Measurements from ENCODE around the gene TCEAL3. TPM values are rescaled to one million over a fixed set of nuclear protein-coding genes. Genes with fewer than 3 reads are reported as not detected.

Gene TCEAL3
- total RNA-seq, 4 donors from 2014 or later: 18.4 to 21.5 (median 19.5) TPM

GRCh38 chrX:103628386-103629317 lies 20.9 kb downstream of the TCEAL3 start, which contains the start of gene TCEAL1:
Gene TCEAL1 (plus strand): TSS chrX:103628975. CDS start chrX:103629917, 942 bp downstream.
- 2 to 23% methylated on average over 32 of the region's 32 CpGs for whole genome bisulfite sequencing, 2 donors
- DNase-seq (ENCODE audit: low spot score in 2 of 2): peak; percentile 39 to 90
- H3K4me3 ChIP-seq (ENCODE audit: low read depth, poor library complexity, severe bottlenecking): peak within 1 kb of the TSS; percentile 65
- TF ChIP-seq CTCF (IDR thresholded peaks at IDR 0.05) (no peak), POLR2A (IDR thresholded peaks at IDR 0.05) (no peak)
- intact Hi-C loops (cut with DNase I; ENCODE audit: low total_unique reads): no loop called here

GRCh38 chrX:103629318-103630170 lies 21.8 kb downstream of the TCEAL3 start:
- TF ChIP-seq POLR2A (IDR thresholded peaks at IDR 0.05) (no peak), CTCF (IDR thresholded peaks at IDR 0.05) (no peak)
- 0 to 31% methylated on average over 32 to 49 of the region's 49 CpGs for WGBS, 2 donors
- intact Hi-C loops (cut with DNase I; ENCODE audit: low total_unique reads): no loop called here
- DNase-seq (ENCODE audit: low spot score in 2 of 2): peak; percentile 33 to 89
- peak overlapping the region; percentile 65 for H3K4me3 ChIP-seq (ENCODE audit: low read depth, poor library complexity, severe bottlenecking)

- peak overlapping the region; percentile 65 for H3K4me3 ChIP-seq (ENCODE audit: low read depth, poor library complexity, severe bottlenecking)
- intact Hi-C loops (cut with DNase I; ENCODE audit: low total_unique reads): no loop called here
- TF ChIP-seq CTCF (IDR thresholded peaks at IDR 0.05): no peak
- no peak for TF ChIP-seq POLR2A (IDR thresholded peaks at IDR 0.05)
- WGBS, 2 donors: 7 to 35% methylated on average over 6 of the region's 6 CpGs
- no peak for DNase-seq (ENCODE audit: low spot score in 2 of 2)
Observed at GRCh38 chrX:103630171-103630511, 22.4 kb downstream of the TCEAL3 start.

GRCh38 chrX:103631145-103631544 lies 23.4 kb downstream of the TCEAL3 start:
- no peak for TF ChIP-seq POLR2A (IDR thresholded peaks at IDR 0.05)
- TF ChIP-seq CTCF (IDR thresholded peaks at IDR 0.05): no peak
- intact Hi-C loops (cut with DNase I; ENCODE audit: low total_unique reads): no loop called here
- WGBS, 2 donors: 89 to 98% methylated on average over 5 of the region's 5 CpGs
- DNase-seq (ENCODE audit: low spot score in 2 of 2): no peak
- H3K4me3 ChIP-seq (ENCODE audit: low read depth, poor library complexity, severe bottlenecking): no peak overlapping the region

- intact Hi-C loops (cut with DNase I; ENCODE audit: low total_unique reads): no loop called here
- no peak overlapping the region for H3K4me3 ChIP-seq (ENCODE audit: low read depth, poor library complexity, severe bottlenecking)
- DNase-seq (ENCODE audit: low spot score in 2 of 2): no peak
- TF ChIP-seq POLR2A (IDR thresholded peaks at IDR 0.05) (no peak), CTCF (IDR thresholded peaks at IDR 0.05) (no peak)
- WGBS, 2 donors: 55 to 87% methylated on average over 2 of the region's 2 CpGs
Observed at GRCh38 chrX:103635436-103635835, 27.7 kb downstream of the TCEAL3 start.

All from lower leg skin (tissue), 4 donors.